ENCODE data around the gene RHOA. TPM values are rescaled to one million over a fixed set of nuclear protein-coding genes. Genes with fewer than 3 reads are reported as not detected.

RHOA gene
- total RNA-seq, 1 donor from 2014 or later = 538 TPM

- no peak overlapping the region for H2AFZ ChIP-seq (ENCODE audit: low read depth, low read length)
- no peaks in the 10 kb centered on the region for H4K20me1 ChIP-seq (ENCODE audit: insufficient read depth, low read length)
- H3K27ac ChIP-seq (ENCODE audit: low read depth, low read length) = no peak overlapping the region
- no peaks in the 10 kb centered on the region for H3K9me3 Mint-ChIP-seq (ENCODE audit: unreplicated experiment)
- peaks cover 16% of the 10 kb centered on the region for H3K36me3 Mint-ChIP-seq (ENCODE audit: low read depth, unreplicated experiment)
- TF ChIP-seq EZH2 (IDR thresholded peaks at IDR 0.05; ENCODE audit: insufficient read depth, low read length) = no peak
- no peak for TF ChIP-seq CTCF (IDR thresholded peaks at IDR 0.05; ENCODE audit: insufficient read depth, low read depth, low read length)
- peaks cover 9% of the 10 kb centered on the region for H3K4me1 ChIP-seq (ENCODE audit: insufficient read depth, low read length)
- H3K27me3 ChIP-seq (ENCODE audit: insufficient read depth, low read length) = no peaks in the 10 kb centered on the region
- H3K9ac ChIP-seq (ENCODE audit: low read length) = no peak overlapping the region
- peaks cover 7% of the 10 kb centered on the region for H3K4me1 Mint-ChIP-seq (ENCODE audit: low read depth, unreplicated experiment)
- no peak overlapping the region for H3K4me2 ChIP-seq (ENCODE audit: low read length)
- no peaks in the 10 kb centered on the region for H3K79me2 ChIP-seq (ENCODE audit: insufficient read depth, low read length)
- H3K4me3 Mint-ChIP-seq (ENCODE audit: unreplicated experiment) = peak overlapping the region; percentile 91
- no peaks in the 10 kb centered on the region for H3K36me3 ChIP-seq (ENCODE audit: insufficient read depth, low read length)
- H3K27me3 Mint-ChIP-seq (ENCODE audit: low read depth, unreplicated experiment) = no peaks in the 10 kb centered on the region
- DNase-seq (ENCODE audit: low read depth) (no peak), FAIRE-seq (no peak)
- H3K4me3 ChIP-seq (ENCODE audit: insufficient read depth, low read depth, low read length) = no peak overlapping the region
- no peaks in the 10 kb centered on the region for H3K9me3 ChIP-seq (ENCODE audit: insufficient read depth, low read depth, low read length)
- H3K27ac Mint-ChIP-seq (ENCODE audit: unreplicated experiment) = no peak overlapping the region
Observed at GRCh38 chr3:49427586-49427985, 15.8 kb upstream of the RHOA start.

GRCh38 chr3:49424816-49425215 is 13.0 kb upstream of the RHOA start:
- no peak overlapping the region for H3K27ac ChIP-seq (ENCODE audit: low read depth, low read length)
- peaks cover 29% of the 10 kb centered on the region for H3K4me1 ChIP-seq (ENCODE audit: insufficient read depth, low read length)
- no peaks in the 10 kb centered on the region for H4K20me1 ChIP-seq (ENCODE audit: insufficient read depth, low read length)
- no peak overlapping the region for H3K4me3 Mint-ChIP-seq (ENCODE audit: unreplicated experiment)
- no peaks in the 10 kb centered on the region for H3K27me3 Mint-ChIP-seq (ENCODE audit: low read depth, unreplicated experiment)
- no peak overlapping the region for H3K4me3 ChIP-seq (ENCODE audit: insufficient read depth, low read depth, low read length)
- H3K9me3 Mint-ChIP-seq (ENCODE audit: unreplicated experiment) = no peaks in the 10 kb centered on the region
- no peak overlapping the region for H3K4me2 ChIP-seq (ENCODE audit: low read length)
- peaks cover 22% of the 10 kb centered on the region for H3K4me1 Mint-ChIP-seq (ENCODE audit: low read depth, unreplicated experiment)
- H2AFZ ChIP-seq (ENCODE audit: low read depth, low read length) = no peak overlapping the region
- TF ChIP-seq EZH2 (IDR thresholded peaks at IDR 0.05; ENCODE audit: insufficient read depth, low read length) (no peak), CTCF (IDR thresholded peaks at IDR 0.05; ENCODE audit: insufficient read depth, low read depth, low read length) (no peak)
- no peak overlapping the region for H3K27ac Mint-ChIP-seq (ENCODE audit: unreplicated experiment)
- H3K79me2 ChIP-seq (ENCODE audit: insufficient read depth, low read length) = no peaks in the 10 kb centered on the region
- H3K27me3 ChIP-seq (ENCODE audit: insufficient read depth, low read length) = no peaks in the 10 kb centered on the region
- DNase-seq (ENCODE audit: low read depth) (no peak), FAIRE-seq (no peak)
- H3K36me3 Mint-ChIP-seq (ENCODE audit: low read depth, unreplicated experiment) = peaks cover 16% of the 10 kb centered on the region
- no peaks in the 10 kb centered on the region for H3K36me3 ChIP-seq (ENCODE audit: insufficient read depth, low read length)
- H3K9ac ChIP-seq (ENCODE audit: low read length) = no peak overlapping the region
- H3K9me3 ChIP-seq (ENCODE audit: insufficient read depth, low read depth, low read length) = no peaks in the 10 kb centered on the region

GRCh38 chr3:49422379-49423248 is 10.8 kb upstream of the RHOA start, which contains the start of gene AMT:
TSS of gene AMT (minus strand) at chr3:49422473. CDS start at chr3:49422450, 23 bp downstream.
- TF ChIP-seq CTCF (IDR thresholded peaks at IDR 0.05; ENCODE audit: insufficient read depth, low read depth, low read length) (no peak), EZH2 (IDR thresholded peaks at IDR 0.05; ENCODE audit: insufficient read depth, low read length) (no peak)
- no peak within 1 kb of the TSS for H2AFZ ChIP-seq (ENCODE audit: low read depth, low read length)
- DNase-seq (ENCODE audit: low read depth) (no peak), FAIRE-seq (no peak)
- H4K20me1 ChIP-seq (ENCODE audit: insufficient read depth, low read length) = no peaks in the 10 kb centered on the region
- Mint-ChIP-seq H3K27ac (ENCODE audit: unreplicated experiment) (peak within 1 kb of the TSS; percentile 90), H3K4me1 (ENCODE audit: low read depth, unreplicated experiment) (peaks cover 22% of the 10 kb centered on the region), H3K4me3 (ENCODE audit: unreplicated experiment) (peak within 1 kb of the TSS; percentile 73), H3K27me3 (ENCODE audit: low read depth, unreplicated experiment) (no peaks in the 10 kb centered on the region), H3K36me3 (ENCODE audit: low read depth, unreplicated experiment) (peaks cover 20% of the 10 kb centered on the region), H3K9me3 (ENCODE audit: unreplicated experiment) (no peaks in the 10 kb centered on the region)
- no peak within 1 kb of the TSS for H3K4me3 ChIP-seq (ENCODE audit: insufficient read depth, low read depth, low read length)
- peaks cover 26% of the 10 kb centered on the region for H3K4me1 ChIP-seq (ENCODE audit: insufficient read depth, low read length)
- H3K9ac ChIP-seq (ENCODE audit: low read length) = no peak within 1 kb of the TSS
- peak within 1 kb of the TSS; percentile 46 for H3K4me2 ChIP-seq (ENCODE audit: low read length)
- no peaks in the 10 kb centered on the region for H3K79me2 ChIP-seq (ENCODE audit: insufficient read depth, low read length)
- peak within 1 kb of the TSS; percentile 37 for H3K27ac ChIP-seq (ENCODE audit: low read depth, low read length)
- H3K36me3 ChIP-seq (ENCODE audit: insufficient read depth, low read length) = no peaks in the 10 kb centered on the region
- no peaks in the 10 kb centered on the region for H3K9me3 ChIP-seq (ENCODE audit: insufficient read depth, low read depth, low read length)
- H3K27me3 ChIP-seq (ENCODE audit: insufficient read depth, low read length) = no peaks in the 10 kb centered on the region

All from astrocyte (in vitro differentiated cells and primary cell).